CD14-positive monocyte (primary cell): Measurements from ENCODE around the gene GAB1. TPM values are rescaled to one million over a fixed set of nuclear protein-coding genes. Genes with fewer than 3 reads are reported as not detected.

Source experiments
- DNase-seq, 3 donors: peaks; one replicate each; pipeline ENCODE4 v3.0.0-alpha.2; 2011 to 2022
- H2AFZ ChIP-seq: 2 replicates; pipeline ENCODE4 v1.6.0; 2012; ENCODE audit warnings: mild to moderate bottlenecking, low read depth, low read length, inconsistent platforms; ENCODE audit not compliant: insufficient read depth, poor library complexity, severe bottlenecking
- H3K27ac ChIP-seq, 2 donors: 1 replicate in 1 of 2; 2 replicates in 1 of 2; pipeline ENCODE4 v1.5.1; 2012 to 2013; ENCODE audit warnings: low read length in 2 of 2, control low read depth in 1 of 2, inconsistent platforms in 1 of 2, low read depth in 1 of 2, mild to moderate bottlenecking in 1 of 2
- H3K27me3 ChIP-seq, 2 donors: one replicate each; pipeline versions ENCODE4 v1.6.0 to v1.6.1; 2011 to 2013; ENCODE audit warnings: low read length in 2 of 2; ENCODE audit not compliant: control insufficient read depth in 2 of 2, insufficient read depth in 2 of 2
- H3K36me3 ChIP-seq, 2 donors: replicated peaks in 1 of 2; 1 replicate in 1 of 2; 2 replicates in 1 of 2; pipeline versions ENCODE4 v1.5.1 to v1.6.1; 2012 to 2013; ENCODE audit warnings: low read length in 2 of 2, control low read depth in 1 of 2, inconsistent platforms in 1 of 2, mild to moderate bottlenecking in 1 of 2; ENCODE audit not compliant: insufficient read depth in 2 of 2, control insufficient read depth in 1 of 2
- H3K4me1 ChIP-seq, 2 donors: 1 replicate in 1 of 2; 2 replicates in 1 of 2; pipeline versions ENCODE4 v1.5.1 to v1.6.1; 2012 to 2013; ENCODE audit warnings: low read length in 2 of 2, control low read depth in 1 of 2, inconsistent platforms in 1 of 2, mild to moderate bottlenecking in 1 of 2, moderate library complexity in 1 of 2; ENCODE audit not compliant: insufficient read depth in 2 of 2, control insufficient read depth in 1 of 2
- H3K4me2 ChIP-seq: replicated peaks from 2 replicates; pipeline ENCODE3; 2012; ENCODE audit warnings: low read length, moderate library complexity, mild to moderate bottlenecking; ENCODE audit not compliant: poor library complexity, severe bottlenecking; ENCODE audit errors: extremely low read depth
- H3K4me3 ChIP-seq, 3 experiments: fragments of 200-600 bp in 1 of 3; sonication (generic) in 1 of 3; replicated peaks in 1 of 3; 1 replicate in 2 of 3; 2 replicates in 1 of 3; pipeline ENCODE4 v1.5.1; 2011 to 2013; ENCODE audit warnings: low read length in 3 of 3, mild to moderate bottlenecking in 3 of 3, control low read depth in 2 of 3, low read depth in 2 of 3, inconsistent platforms in 1 of 3, moderate library complexity in 1 of 3
- H3K79me2 ChIP-seq: 2 replicates; pipeline ENCODE4 v1.6.0; 2012; ENCODE audit warnings: mild to moderate bottlenecking, control low read depth, inconsistent platforms, low read length, moderate library complexity; ENCODE audit not compliant: insufficient read depth
- H3K9ac ChIP-seq: 2 replicates; pipeline ENCODE4 v1.6.0; 2017; ENCODE audit warnings: low read length, mild to moderate bottlenecking; ENCODE audit not compliant: insufficient read depth, poor library complexity, severe bottlenecking
- H3K9me3 ChIP-seq, 2 donors: replicated peaks in 1 of 2; 1 replicate in 1 of 2; 2 replicates in 1 of 2; pipeline versions ENCODE4 v1.5.1 to v1.6.1; 2012 to 2013; ENCODE audit warnings: low read length in 2 of 2, control low read depth in 1 of 2; ENCODE audit not compliant: control insufficient read depth in 1 of 2, insufficient read depth in 1 of 2
- H4K20me1 ChIP-seq: 2 replicates; pipeline ENCODE4 v1.6.0; 2012; ENCODE audit warnings: mild to moderate bottlenecking, low read length, control low read depth, moderate library complexity; ENCODE audit not compliant: insufficient read depth
- H3K27ac Mint-ChIP-seq, 7 donors: one replicate each; pipeline ENCODE4 v1.8.0; 2020; ENCODE audit warnings: mild to moderate bottlenecking in 7 of 7, mixed read lengths in 7 of 7, moderate library complexity in 6 of 7, inconsistent platforms in 2 of 7
- H3K27me3 Mint-ChIP-seq, 3 donors: one replicate each; pipeline ENCODE4 v1.8.0; 2021 to 2022; ENCODE audit warnings: low read depth in 3 of 3, mild to moderate bottlenecking in 3 of 3, mixed read lengths in 3 of 3, moderate library complexity in 3 of 3, inconsistent platforms in 1 of 3
- H3K36me3 Mint-ChIP-seq, 2 donors: one replicate each; pipeline ENCODE4 v1.8.0; 2020; ENCODE audit warnings: mixed read lengths in 2 of 2, inconsistent platforms in 1 of 2, mild to moderate bottlenecking in 1 of 2
- H3K4me1 Mint-ChIP-seq: one replicate; pipeline ENCODE4 v1.8.0; 2020; ENCODE audit warnings: mild to moderate bottlenecking, mixed read lengths
- H3K4me3 Mint-ChIP-seq, 2 donors: one replicate each; pipeline ENCODE4 v1.8.0; 2020; ENCODE audit warnings: mild to moderate bottlenecking in 2 of 2, mixed read lengths in 2 of 2, moderate library complexity in 1 of 2
- H3K9me3 Mint-ChIP-seq, 7 donors: one replicate each; pipeline ENCODE4 v1.8.0; 2020 to 2022; ENCODE audit warnings: mixed read lengths in 7 of 7, mild to moderate bottlenecking in 6 of 7, moderate library complexity in 6 of 7, inconsistent platforms in 2 of 7
- WGBS: methylation state at CpG from one replicate; pipeline ENCODE4 v1.1.5; 2013; ENCODE audit warnings: missing lambda C conversion rate; ENCODE audit not compliant: insufficient coverage; 5-methylcytosine and 5-hydroxymethylcytosine counted together
- intact Hi-C, 2 donors: fragments of 100-400 bp; cut with micrococcal nuclease; formaldehyde crosslinking; loops; one replicate each; pipeline versions ENCODE4 v1.15.0 to v1.15.1; 2023
- polyA plus RNA-seq, 3 donors: library from polyadenylated mRNA; depleted of rRNA in 1 of 3; unstranded in 2 of 3; stranded (reverse) in 1 of 3; fragments of 300-500 nt in 2 of 3; fragments of >200 nt in 1 of 3; fragmentation: Illumina TruSeq in 2 of 3; gene quantifications; 1 replicate in 2 of 3; 2 replicates in 1 of 3; pipeline ENCODE4 v1.2.3, GENCODE V29; 2012 to 2021
- TF ChIP-seq, protein P1 (sequence below): fragments of 200-600 bp; IDR thresholded peaks from one replicate; pipeline ENCODE4 v1.8.0; 2022; ENCODE audit warnings: antibody characterized with exemption, mild to moderate bottlenecking

The GAB1 gene
- polyA plus RNA-seq, 3 donors, result 0.55 to 7.3 (median 0.69) TPM

DNA sequence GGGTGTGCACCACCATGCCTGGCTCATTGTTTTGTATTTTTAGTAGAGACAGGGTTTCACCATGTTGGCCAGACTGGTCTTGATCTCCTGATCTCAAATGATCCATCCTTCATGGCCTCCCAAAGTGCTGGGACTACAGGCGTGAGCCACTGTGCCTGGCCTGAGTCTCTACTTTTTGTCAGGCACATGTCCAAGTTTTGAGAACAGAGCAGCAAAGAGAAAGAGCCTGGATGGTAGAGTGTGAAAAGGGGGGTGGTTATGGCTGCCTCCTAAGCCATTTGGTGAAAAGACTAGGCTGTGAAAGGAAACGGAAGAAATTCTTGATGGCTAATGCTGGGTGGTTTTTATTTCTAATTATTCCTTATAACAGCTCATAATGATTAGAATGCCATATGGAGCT, 63.4 kb downstream of the GAB1 start:
- intact Hi-C loops, result no loop called here
- Histone ChIP-seq H3K9ac (no peak overlapping the region), H3K27me3 (no peaks in the 10 kb centered on the region), H3K27ac (no peak overlapping the region), H4K20me1 (peaks cover 8% of the 10 kb centered on the region), H3K4me2 (no peak overlapping the region), H3K4me1 (peaks cover 15 to 20% of the 10 kb centered on the region in 2 donors), H3K79me2 (no peaks in the 10 kb centered on the region), H3K9me3 (no peaks in the 10 kb centered on the region), H3K4me3 (no peak overlapping the region), H2AFZ (no peak overlapping the region), H3K36me3 (no peaks in the 10 kb centered on the region)
- Mint-ChIP-seq H3K36me3 (peaks cover 0 to 4% of the 10 kb centered on the region in 2 donors), H3K27me3 (peaks cover 0 to 2% (median 0%) of the 10 kb centered on the region in 3 donors), H3K4me1 (peaks cover 22% of the 10 kb centered on the region), H3K9me3 (peaks cover 0 to 2% (median 0%) of the 10 kb centered on the region in 7 donors), H3K4me3 (no peak overlapping the region), H3K27ac (peak overlapping the region in 1 of 7 donors; percentile 75)
- TF ChIP-seq, protein P1, sequence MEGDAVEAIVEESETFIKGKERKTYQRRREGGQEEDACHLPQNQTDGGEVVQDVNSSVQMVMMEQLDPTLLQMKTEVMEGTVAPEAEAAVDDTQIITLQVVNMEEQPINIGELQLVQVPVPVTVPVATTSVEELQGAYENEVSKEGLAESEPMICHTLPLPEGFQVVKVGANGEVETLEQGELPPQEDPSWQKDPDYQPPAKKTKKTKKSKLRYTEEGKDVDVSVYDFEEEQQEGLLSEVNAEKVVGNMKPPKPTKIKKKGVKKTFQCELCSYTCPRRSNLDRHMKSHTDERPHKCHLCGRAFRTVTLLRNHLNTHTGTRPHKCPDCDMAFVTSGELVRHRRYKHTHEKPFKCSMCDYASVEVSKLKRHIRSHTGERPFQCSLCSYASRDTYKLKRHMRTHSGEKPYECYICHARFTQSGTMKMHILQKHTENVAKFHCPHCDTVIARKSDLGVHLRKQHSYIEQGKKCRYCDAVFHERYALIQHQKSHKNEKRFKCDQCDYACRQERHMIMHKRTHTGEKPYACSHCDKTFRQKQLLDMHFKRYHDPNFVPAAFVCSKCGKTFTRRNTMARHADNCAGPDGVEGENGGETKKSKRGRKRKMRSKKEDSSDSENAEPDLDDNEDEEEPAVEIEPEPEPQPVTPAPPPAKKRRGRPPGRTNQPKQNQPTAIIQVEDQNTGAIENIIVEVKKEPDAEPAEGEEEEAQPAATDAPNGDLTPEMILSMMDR, result no peak
- 100% methylated on average over 1 of the region's 2 CpGs for WGBS
- DNase-seq, result no peak

DNA sequence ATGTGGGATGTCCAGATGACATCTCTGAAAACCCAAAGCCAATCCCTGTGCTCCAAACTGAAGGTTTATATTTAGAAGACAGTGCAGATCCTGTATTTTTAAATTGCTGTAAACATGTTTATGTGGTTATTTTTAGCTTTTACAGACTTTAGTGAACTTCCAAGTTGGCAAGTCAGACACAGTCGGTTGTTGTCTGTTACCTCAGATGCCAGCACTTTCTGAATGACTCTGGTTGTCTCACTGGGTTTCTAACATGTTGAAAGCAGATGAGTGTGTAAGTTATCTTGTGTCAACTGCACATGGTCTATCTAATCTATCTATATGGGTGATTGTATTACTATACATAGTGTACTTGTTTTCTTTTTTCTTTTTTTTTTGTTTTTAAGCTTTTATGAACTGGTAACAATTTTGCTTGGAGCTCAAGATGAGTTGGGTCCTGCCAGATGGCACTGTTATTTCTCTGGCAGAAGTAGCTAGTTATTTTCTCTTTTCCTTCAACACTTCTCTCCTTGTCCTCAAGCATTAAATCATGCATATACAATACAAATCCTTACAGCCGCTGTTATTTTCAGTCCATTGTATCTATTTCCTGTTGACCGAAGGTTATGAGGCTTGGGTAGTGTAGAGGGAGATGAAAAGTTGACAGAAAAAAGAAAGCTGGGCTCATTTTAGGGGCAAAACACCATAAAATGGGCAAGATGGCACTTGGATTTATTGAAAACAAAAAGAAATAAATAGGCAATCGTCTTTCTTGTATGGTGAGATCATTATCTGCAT, 66.3 kb downstream of the GAB1 start:
- Mint-ChIP-seq H3K9me3 (no peaks in the 10 kb centered on the region), H3K36me3 (no peaks in the 10 kb centered on the region), H3K27ac (peak overlapping the region in 1 of 7 donors; percentile 66), H3K4me3 (peak overlapping the region; percentile 1 to 63), H3K27me3 (no peaks in the 10 kb centered on the region), H3K4me1 (peaks cover 33% of the 10 kb centered on the region)
- DNase-seq, result no peak
- H3K9ac ChIP-seq, result no peak overlapping the region
- H3K4me3 ChIP-seq, result peak overlapping the region in 2 of 3 experiments; percentile 9 to 27
- no peaks in the 10 kb centered on the region for H3K27me3 ChIP-seq
- TF ChIP-seq, protein P1, result no peak
- 13% methylated on average over 1 of the region's 4 CpGs for WGBS
- peaks cover 17 to 26% of the 10 kb centered on the region in 2 donors for H3K4me1 ChIP-seq
- no peak overlapping the region for H2AFZ ChIP-seq
- no peaks in the 10 kb centered on the region for H3K79me2 ChIP-seq
- H3K4me2 ChIP-seq, result peak overlapping the region; percentile 47
- no peaks in the 10 kb centered on the region for H3K36me3 ChIP-seq
- intact Hi-C loops, result no loop called here
- peaks cover 4% of the 10 kb centered on the region for H4K20me1 ChIP-seq
- H3K27ac ChIP-seq, result peak overlapping the region in 1 of 2 donors; percentile 18
- H3K9me3 ChIP-seq, result no peaks in the 10 kb centered on the region
